GM19468 (cell line): Measurements from ENCODE around the gene HEATR5B.
"Not testable (repeated sequence)": the region's sequence is repeated elsewhere in the genome, so short reads cannot be mapped to it uniquely, and the experiment has no call there.

Experiments used
- ATAC-seq: cut with Tn5 transposase; IDR thresholded peaks from one replicate; pipeline ENCODE4 v1.9.1; 2021; ENCODE audit warnings: mild to moderate bottlenecking, moderate library complexity, moderate number of reproducible peaks; ENCODE audit not compliant: unreplicated experiment; ENCODE audit errors: extremely low read depth

HEATR5B gene

GRCh38 chr2:37070931-37071330 lies 13.2 kb downstream of the HEATR5B start:
- ATAC-seq, result no peak

GRCh38 chr2:37068686-37069085 lies 15.5 kb downstream of the HEATR5B start:
- ATAC-seq, result no peak

- ATAC-seq, result no peak
These were observed 22.4 kb downstream of the HEATR5B start for GRCh38 chr2:37061776-37062175.

- no peak for ATAC-seq
These were observed 23.0 kb downstream of the HEATR5B start for GRCh38 chr2:37061013-37061711.

- no peak for ATAC-seq
These were observed 23.7 kb downstream of the HEATR5B start for GRCh38 chr2:37060446-37060845.

- no peak for ATAC-seq
These were observed 24.3 kb downstream of the HEATR5B start for GRCh38 chr2:37059841-37060240.

GRCh38 chr2:37052600-37053332 lies 31.4 kb downstream of the HEATR5B start:
- ATAC-seq, result no peak

- no peak for ATAC-seq
These were observed 44.6 kb downstream of the HEATR5B start for GRCh38 chr2:37039580-37039979.

- no peak for ATAC-seq
These were observed 46.4 kb downstream of the HEATR5B start for GRCh38 chr2:37037771-37038170.

- no peak for ATAC-seq
These were observed 54.4 kb downstream of the HEATR5B start for GRCh38 chr2:37029758-37030157.

- no peak for ATAC-seq
These were observed 58.1 kb downstream of the HEATR5B start for GRCh38 chr2:37026050-37026449.

GRCh38 chr2:37020887-37021796 lies 63.0 kb downstream of the HEATR5B start:
- ATAC-seq, result no peak

- ATAC-seq, result no peak
These were observed 63.8 kb downstream of the HEATR5B start for GRCh38 chr2:37020212-37020886.

- ATAC-seq, result no peak
These were observed 70.9 kb downstream of the HEATR5B start for GRCh38 chr2:37013315-37013641.

GRCh38 chr2:37011130-37011529 lies 73.0 kb downstream of the HEATR5B start:
- ATAC-seq, result no peak

- ATAC-seq, result peak; percentile 91
These were observed 78.9 kb downstream of the HEATR5B start for GRCh38 chr2:37005118-37005868.

- ATAC-seq, result no peak
These were observed 83.1 kb downstream of the HEATR5B start for GRCh38 chr2:37000988-37001556.

- ATAC-seq, result no peak
These were observed 83.9 kb downstream of the HEATR5B start for GRCh38 chr2:37000318-37000717.

- ATAC-seq, result not testable (repeated sequence)
These were observed 84.8 kb downstream of the HEATR5B start for GRCh38 chr2:36999416-36999815.
